SU-DHL-6 (cell line): Measurements from ENCODE around the gene EGFL7.

Experiments used
- H2AFZ ChIP-seq: fragments of 200-600 bp; sonication (generic); 2 replicates; pipeline ENCODE4 v1.6.1; 2014; ENCODE audit warnings: low read depth, mild to moderate bottlenecking, moderate library complexity, mixed read lengths, antibody characterized with exemption, low read length; ENCODE audit not compliant: severe bottlenecking
- H3F3A ChIP-seq: fragments of 200-600 bp; shearing (Covaris generic); 2 replicates; pipeline ENCODE4 v1.6.0; 2016; ENCODE audit warnings: antibody characterized with exemption, mild to moderate bottlenecking; ENCODE audit not compliant: insufficient read depth
- H3K27ac ChIP-seq: fragments of 200-600 bp; sonication (generic); 2 replicates; pipeline ENCODE4 v1.5.1; 2016; ENCODE audit warnings: low read depth, mild to moderate bottlenecking, low read length, moderate library complexity, mixed read lengths
- H3K27me3 ChIP-seq: fragments of 200-600 bp; sonication (generic), shearing (Covaris generic); 2 replicates; pipeline ENCODE4 v1.6.0; 2014; ENCODE audit warnings: mild to moderate bottlenecking, low read length
- H3K36me3 ChIP-seq: fragments of 200-600 bp; sonication (generic); 2 replicates; pipeline ENCODE4 v1.6.1; 2014; ENCODE audit warnings: mild to moderate bottlenecking, low read length, mixed read lengths
- H3K4me2 ChIP-seq: fragments of 300-600, 200-600 bp; shearing (Covaris generic), sonication (generic); 2 replicates; pipeline ENCODE4 v1.6.0; 2014; ENCODE audit warnings: low read length, low read depth, mild to moderate bottlenecking; ENCODE audit not compliant: poor library complexity, severe bottlenecking
- H3K4me3 ChIP-seq: fragments of 200-600 bp; sonication (generic); 2 replicates; pipeline ENCODE4 v1.5.1; 2014; ENCODE audit warnings: antibody characterized with exemption, low read length, mild to moderate bottlenecking, mixed read lengths; ENCODE audit not compliant: insufficient read depth, poor library complexity, severe bottlenecking
- H3K79me2 ChIP-seq: fragments of 200-600 bp; sonication (generic); 2 replicates; pipeline ENCODE4 v1.6.1; 2014; ENCODE audit warnings: mild to moderate bottlenecking, low read length, moderate library complexity; ENCODE audit not compliant: insufficient read depth
- H3K9ac ChIP-seq: fragments of 200-600 bp; sonication (generic); 2 replicates; pipeline ENCODE4 v1.7.0; 2014; ENCODE audit warnings: mild to moderate bottlenecking, low read length
- H3K9me2 ChIP-seq: fragments of 200-600 bp; sonication (generic); replicated peaks from 2 replicates; pipeline ENCODE4 v1.6.1; 2014; ENCODE audit warnings: low read length; ENCODE audit not compliant: insufficient read depth
- H3K9me3 ChIP-seq: fragments of 200-600 bp; sonication (generic); 2 replicates; pipeline ENCODE4 v1.6.1; 2014; ENCODE audit warnings: low read length, mixed read lengths; ENCODE audit not compliant: insufficient read depth
- H4K20me1 ChIP-seq: fragments of 200-600 bp; sonication (generic); 2 replicates; pipeline ENCODE4 v1.6.1; 2014; ENCODE audit warnings: low read depth, mild to moderate bottlenecking, antibody characterized with exemption, low read length, moderate library complexity, mixed read lengths
- EZH2phosphoT487 ChIP-seq: fragments of 200-600 bp; sonication (generic), shearing (Covaris generic); conservative IDR thresholded peaks from 2 replicates; pipeline ENCODE4 v1.6.1; 2018; ENCODE audit warnings: mild to moderate bottlenecking, antibody characterized with exemption, low read length, moderate library complexity, mixed read lengths
- TF ChIP-seq, protein P1 (sequence below): fragments of 200-600 bp; sonication (generic); IDR thresholded peaks from one replicate; pipeline ENCODE4 v1.5.1; 2017; ENCODE audit warnings: antibody characterized with exemption, mild to moderate bottlenecking, low read length, moderate library complexity; ENCODE audit not compliant: insufficient read depth, poor library complexity, severe bottlenecking

The EGFL7 gene

DNA sequence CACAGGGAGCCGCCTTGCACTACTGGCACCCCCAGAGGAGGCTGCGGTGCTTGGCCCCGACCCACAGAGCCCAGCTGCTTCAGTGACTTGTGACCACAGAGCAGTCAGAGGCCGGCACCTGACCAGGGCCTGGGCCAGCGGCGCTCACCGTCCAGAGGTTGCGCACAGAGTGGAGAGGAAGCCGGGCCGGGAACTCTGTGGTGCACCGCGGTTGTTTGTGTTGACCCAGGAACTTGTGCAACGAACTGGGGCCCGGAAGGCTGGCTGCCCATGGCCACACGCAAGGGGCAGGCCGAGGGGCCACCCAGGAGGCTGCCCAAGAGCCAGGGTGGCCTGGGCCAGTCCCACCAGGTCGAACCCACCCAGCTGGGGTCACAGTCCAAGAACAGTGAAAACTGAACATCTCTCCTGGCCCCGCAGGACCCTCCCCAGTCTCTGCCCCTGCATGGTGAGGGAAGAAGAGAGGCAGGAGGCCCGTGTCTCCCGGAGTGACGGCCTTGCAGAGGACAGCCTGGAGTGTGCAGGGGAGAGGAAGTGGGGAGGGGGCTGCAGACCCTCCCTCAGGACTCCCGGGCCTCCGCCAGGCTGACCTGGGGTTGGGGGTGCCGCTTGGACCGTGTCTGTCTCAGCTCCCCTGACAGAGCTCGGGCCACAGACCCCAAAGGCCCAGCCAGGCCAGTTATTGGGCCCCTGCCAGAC is 42.8 kb upstream of the EGFL7 start:
- Histone ChIP-seq H3F3A (no peaks in the 10 kb centered on the region), H3K36me3 (no peaks in the 10 kb centered on the region), H3K4me2 (no peak overlapping the region), H2AFZ (no peak overlapping the region), H3K27ac (no peak overlapping the region), H3K79me2 (no peaks in the 10 kb centered on the region), H4K20me1 (no peaks in the 10 kb centered on the region), H3K9ac (no peak overlapping the region), H3K4me3 (no peak overlapping the region), H3K27me3 (no peaks in the 10 kb centered on the region), H3K9me3 (no peaks in the 10 kb centered on the region), H3K9me2 (no peaks in the 10 kb centered on the region)
- TF ChIP-seq, protein P1, sequence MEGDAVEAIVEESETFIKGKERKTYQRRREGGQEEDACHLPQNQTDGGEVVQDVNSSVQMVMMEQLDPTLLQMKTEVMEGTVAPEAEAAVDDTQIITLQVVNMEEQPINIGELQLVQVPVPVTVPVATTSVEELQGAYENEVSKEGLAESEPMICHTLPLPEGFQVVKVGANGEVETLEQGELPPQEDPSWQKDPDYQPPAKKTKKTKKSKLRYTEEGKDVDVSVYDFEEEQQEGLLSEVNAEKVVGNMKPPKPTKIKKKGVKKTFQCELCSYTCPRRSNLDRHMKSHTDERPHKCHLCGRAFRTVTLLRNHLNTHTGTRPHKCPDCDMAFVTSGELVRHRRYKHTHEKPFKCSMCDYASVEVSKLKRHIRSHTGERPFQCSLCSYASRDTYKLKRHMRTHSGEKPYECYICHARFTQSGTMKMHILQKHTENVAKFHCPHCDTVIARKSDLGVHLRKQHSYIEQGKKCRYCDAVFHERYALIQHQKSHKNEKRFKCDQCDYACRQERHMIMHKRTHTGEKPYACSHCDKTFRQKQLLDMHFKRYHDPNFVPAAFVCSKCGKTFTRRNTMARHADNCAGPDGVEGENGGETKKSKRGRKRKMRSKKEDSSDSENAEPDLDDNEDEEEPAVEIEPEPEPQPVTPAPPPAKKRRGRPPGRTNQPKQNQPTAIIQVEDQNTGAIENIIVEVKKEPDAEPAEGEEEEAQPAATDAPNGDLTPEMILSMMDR, result no peak
- no peak for TF ChIP-seq EZH2phosphoT487

DNA sequence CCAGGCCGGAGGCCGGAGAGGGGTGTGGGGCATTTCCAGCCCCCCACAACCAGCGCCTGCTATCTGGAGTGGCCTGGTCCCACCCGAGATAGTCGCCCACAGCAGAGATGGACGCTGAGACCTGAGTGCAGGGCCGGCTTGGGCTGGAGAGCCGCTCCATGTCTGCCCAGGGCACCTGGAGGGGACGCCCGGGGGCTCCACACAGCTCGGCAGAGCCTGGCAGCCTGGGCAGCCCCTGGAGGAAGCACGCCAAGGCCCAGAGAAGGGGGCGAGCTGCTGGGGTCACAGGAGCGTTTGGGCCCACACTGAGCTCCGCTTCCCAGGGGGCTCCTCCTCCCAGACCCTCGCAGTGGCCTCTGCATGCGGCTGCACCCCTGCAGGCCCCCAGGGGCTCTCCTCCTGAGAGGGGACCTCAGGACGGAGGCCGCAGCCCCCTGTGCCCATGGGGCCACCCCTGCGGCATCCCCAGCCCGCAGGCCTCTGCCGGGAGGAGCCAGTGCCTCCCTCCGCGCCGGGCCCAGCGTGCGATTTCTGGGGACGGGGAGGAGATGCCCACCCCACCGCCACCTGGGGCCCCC is 42.2 kb upstream of the EGFL7 start:
- H3K4me2 ChIP-seq, result no peak overlapping the region
- TF ChIP-seq, protein P1, result no peak
- TF ChIP-seq EZH2phosphoT487, result no peak
- H3K27me3 ChIP-seq, result no peaks in the 10 kb centered on the region
- no peaks in the 10 kb centered on the region for H3F3A ChIP-seq
- no peaks in the 10 kb centered on the region for H4K20me1 ChIP-seq
- H3K79me2 ChIP-seq, result no peaks in the 10 kb centered on the region
- no peak overlapping the region for H3K27ac ChIP-seq
- no peaks in the 10 kb centered on the region for H3K36me3 ChIP-seq
- H3K4me3 ChIP-seq, result no peak overlapping the region
- no peaks in the 10 kb centered on the region for H3K9me2 ChIP-seq
- H2AFZ ChIP-seq, result no peak overlapping the region
- no peak overlapping the region for H3K9ac ChIP-seq
- no peaks in the 10 kb centered on the region for H3K9me3 ChIP-seq

DNA sequence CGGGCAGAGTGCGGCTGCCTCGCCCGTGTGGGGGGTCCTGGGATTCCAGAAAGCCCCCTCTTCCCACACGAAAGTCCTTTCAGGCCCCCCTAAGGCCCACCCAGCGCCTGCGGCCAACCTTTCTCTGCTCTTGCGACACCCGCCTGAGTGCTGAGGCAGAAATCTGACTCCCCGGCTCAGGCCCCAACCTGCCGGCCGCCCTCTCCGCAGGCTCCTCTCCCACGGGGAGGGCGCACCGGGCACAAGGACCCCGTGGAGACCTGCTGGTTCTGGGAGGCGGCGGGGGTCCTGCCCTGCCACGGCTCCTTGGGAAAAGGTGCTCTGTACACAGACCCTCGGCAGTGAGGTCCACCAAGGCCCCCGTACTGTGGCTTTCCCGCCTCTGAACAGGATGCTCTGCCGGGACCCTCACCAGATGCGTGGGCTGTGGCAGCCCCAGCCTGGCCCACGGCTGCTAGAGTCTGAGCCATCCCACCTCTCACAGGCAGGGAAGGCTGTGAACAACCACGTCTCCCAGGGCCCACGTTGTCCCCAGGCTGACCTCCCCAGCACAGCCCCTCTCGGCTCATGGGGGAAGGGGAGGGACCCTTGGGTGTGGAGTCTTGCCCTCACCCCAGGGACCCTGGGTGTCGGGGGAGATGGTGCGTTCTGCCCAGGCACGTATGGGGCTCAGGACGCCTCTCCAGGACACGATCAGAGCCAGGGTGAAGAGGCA is 41.5 kb upstream of the EGFL7 start:
- Histone ChIP-seq H3K9ac (no peak overlapping the region), H3K79me2 (no peaks in the 10 kb centered on the region), H3K4me2 (no peak overlapping the region), H3K9me2 (no peaks in the 10 kb centered on the region), H3K36me3 (no peaks in the 10 kb centered on the region), H3K9me3 (no peaks in the 10 kb centered on the region), H3K4me3 (no peak overlapping the region), H2AFZ (no peak overlapping the region), H3K27me3 (no peaks in the 10 kb centered on the region), H3F3A (no peaks in the 10 kb centered on the region), H3K27ac (no peak overlapping the region), H4K20me1 (no peaks in the 10 kb centered on the region)
- TF ChIP-seq EZH2phosphoT487, result no peak
- TF ChIP-seq, protein P1, result no peak
